Neutrophil (primary cell): ENCODE results near the gene PGM1.

Experiments used
- H3K27ac ChIP-seq: fragments of 200-600 bp; sonication (generic); 2 replicates; pipeline ENCODE4 v1.5.1; 2016; ENCODE audit warnings: mild to moderate bottlenecking, moderate library complexity
- H3K27me3 ChIP-seq: fragments of 200-600 bp; sonication (generic); 2 replicates; pipeline ENCODE4 v1.6.0; 2016; ENCODE audit warnings: mild to moderate bottlenecking
- H3K36me3 ChIP-seq: fragments of 200-600 bp; sonication (generic); 2 replicates; pipeline ENCODE4 v1.5.1; 2017
- H3K4me1 ChIP-seq, 2 experiments: fragments of 200-600 bp in 1 of 2; sonication (generic) in 1 of 2; 1 replicate in 1 of 2; 2 replicates in 1 of 2; pipeline versions ENCODE4 v1.5.1 to v1.6.1; 2013 to 2016; ENCODE audit warnings: low read depth in 1 of 2, low read length in 1 of 2, mild to moderate bottlenecking in 1 of 2, moderate library complexity in 1 of 2; ENCODE audit not compliant: control insufficient read depth in 1 of 2, insufficient read depth in 1 of 2
- H3K4me3 ChIP-seq, 2 experiments: fragments of 200-600 bp in 1 of 2; sonication (generic) in 1 of 2; 1 replicate in 1 of 2; 2 replicates in 1 of 2; pipeline ENCODE4 v1.5.1; 2013 to 2016; ENCODE audit warnings: low read depth in 1 of 2, low read length in 1 of 2, mild to moderate bottlenecking in 1 of 2, moderate library complexity in 1 of 2
- H3K9me3 ChIP-seq: fragments of 200-600 bp; sonication (generic); 2 replicates; pipeline ENCODE4 v1.5.1; 2016
- TF ChIP-seq, protein P1 (sequence below): fragments of 200-600 bp; sonication (generic); IDR thresholded peaks from 2 replicates; pipeline ENCODE4 v1.5.1; 2016; ENCODE audit warnings: antibody characterized with exemption

PGM1 gene

DNA sequence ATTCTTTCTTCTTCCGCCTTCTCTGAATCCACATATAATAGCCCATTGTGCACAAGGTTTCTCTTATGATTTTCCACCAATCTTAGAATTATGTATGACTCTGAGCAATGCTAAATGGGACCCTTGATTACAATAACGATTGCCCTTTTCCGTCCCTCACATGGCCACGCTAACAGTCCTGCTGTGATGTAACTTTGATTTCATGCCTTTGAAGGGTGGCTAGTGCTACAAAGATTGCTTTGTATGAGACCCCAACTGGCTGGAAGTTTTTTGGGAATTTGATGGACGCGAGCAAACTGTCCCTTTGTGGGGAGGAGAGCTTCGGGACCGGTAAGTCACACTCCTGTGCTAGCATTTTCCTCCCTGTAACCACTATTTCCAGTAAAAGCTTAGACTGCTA is 45.3 kb downstream of the PGM1 start:
- H3K36me3 ChIP-seq, result peaks cover 54% of the 10 kb centered on the region
- TF ChIP-seq, protein P1, sequence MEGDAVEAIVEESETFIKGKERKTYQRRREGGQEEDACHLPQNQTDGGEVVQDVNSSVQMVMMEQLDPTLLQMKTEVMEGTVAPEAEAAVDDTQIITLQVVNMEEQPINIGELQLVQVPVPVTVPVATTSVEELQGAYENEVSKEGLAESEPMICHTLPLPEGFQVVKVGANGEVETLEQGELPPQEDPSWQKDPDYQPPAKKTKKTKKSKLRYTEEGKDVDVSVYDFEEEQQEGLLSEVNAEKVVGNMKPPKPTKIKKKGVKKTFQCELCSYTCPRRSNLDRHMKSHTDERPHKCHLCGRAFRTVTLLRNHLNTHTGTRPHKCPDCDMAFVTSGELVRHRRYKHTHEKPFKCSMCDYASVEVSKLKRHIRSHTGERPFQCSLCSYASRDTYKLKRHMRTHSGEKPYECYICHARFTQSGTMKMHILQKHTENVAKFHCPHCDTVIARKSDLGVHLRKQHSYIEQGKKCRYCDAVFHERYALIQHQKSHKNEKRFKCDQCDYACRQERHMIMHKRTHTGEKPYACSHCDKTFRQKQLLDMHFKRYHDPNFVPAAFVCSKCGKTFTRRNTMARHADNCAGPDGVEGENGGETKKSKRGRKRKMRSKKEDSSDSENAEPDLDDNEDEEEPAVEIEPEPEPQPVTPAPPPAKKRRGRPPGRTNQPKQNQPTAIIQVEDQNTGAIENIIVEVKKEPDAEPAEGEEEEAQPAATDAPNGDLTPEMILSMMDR, result no peak
- no peak overlapping the region for H3K27ac ChIP-seq
- peaks cover 22 to 26% of the 10 kb centered on the region in 2 experiments for H3K4me1 ChIP-seq
- H3K4me3 ChIP-seq, result no peak overlapping the region
- H3K27me3 ChIP-seq, result no peaks in the 10 kb centered on the region
- no peaks in the 10 kb centered on the region for H3K9me3 ChIP-seq

DNA sequence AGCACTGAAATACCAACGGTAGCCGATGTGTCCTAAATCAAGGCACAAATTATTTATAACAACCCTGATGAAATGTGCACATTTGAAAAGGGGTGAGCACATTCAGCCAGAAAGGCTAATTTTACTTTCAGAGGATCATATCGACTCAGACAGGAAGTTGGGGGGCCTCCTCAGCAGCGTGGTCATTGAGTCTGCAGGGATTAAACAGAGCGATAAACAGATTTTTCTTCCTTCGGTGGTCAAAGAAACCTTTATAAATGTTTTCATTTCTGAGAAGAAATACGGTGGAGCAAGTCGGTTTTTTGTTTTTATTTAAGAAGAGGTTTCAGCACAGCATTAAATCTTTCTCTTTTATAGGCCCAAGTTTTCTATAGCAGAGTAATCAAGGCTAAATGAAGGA is 45.7 kb downstream of the PGM1 start:
- Histone ChIP-seq H3K4me1 (peaks cover 22 to 26% of the 10 kb centered on the region in 2 experiments), H3K27me3 (no peaks in the 10 kb centered on the region), H3K9me3 (no peaks in the 10 kb centered on the region), H3K36me3 (peaks cover 58% of the 10 kb centered on the region), H3K27ac (no peak overlapping the region), H3K4me3 (no peak overlapping the region)
- TF ChIP-seq, protein P1, result no peak

DNA sequence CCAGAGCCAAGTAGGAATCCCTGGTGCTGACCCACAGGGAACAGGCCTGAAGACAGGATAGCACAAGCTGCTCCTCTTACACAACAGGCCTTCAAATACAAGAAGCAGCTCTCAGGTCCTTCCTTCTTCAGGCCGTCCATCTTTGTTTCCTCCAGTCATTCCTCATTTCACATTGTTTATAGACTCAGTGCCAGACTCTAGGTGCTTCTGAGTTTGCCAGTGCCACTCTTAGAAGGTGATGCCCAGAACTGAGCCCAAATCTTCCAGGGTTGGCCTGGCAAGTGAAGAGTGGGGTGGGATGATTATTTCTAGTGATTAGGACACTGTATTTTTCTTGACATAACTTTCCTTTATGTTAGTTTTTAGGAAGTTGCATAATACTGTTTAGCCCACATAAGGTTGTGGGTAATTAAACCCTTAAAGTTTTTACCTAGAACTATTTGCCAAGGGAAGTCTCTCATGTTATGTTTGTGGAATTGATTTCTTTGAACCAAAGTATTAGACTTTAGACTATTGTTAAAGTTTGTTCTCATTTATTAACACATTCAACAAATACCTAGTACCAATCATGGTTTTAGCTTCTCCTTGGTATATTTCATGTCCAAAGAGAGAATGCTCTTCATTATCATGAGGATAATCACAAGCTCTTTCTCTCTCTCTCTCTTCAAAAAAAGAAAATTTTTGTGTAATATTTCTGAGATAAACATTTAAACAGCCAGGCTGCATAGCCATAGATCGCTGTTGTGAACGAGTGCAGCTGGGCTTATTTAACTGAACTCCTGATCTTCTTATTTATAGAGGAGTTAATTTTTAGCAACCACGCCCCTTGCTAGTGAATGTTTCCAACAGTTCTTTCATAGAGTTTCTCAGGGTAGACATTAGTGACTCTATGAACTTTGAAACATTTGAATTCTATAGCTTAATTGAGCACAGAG is 47.7 kb downstream of the PGM1 start:
- TF ChIP-seq, protein P1, result no peak
- peak overlapping the region; percentile 90 for H3K27ac ChIP-seq
- no peaks in the 10 kb centered on the region for H3K9me3 ChIP-seq
- no peaks in the 10 kb centered on the region for H3K27me3 ChIP-seq
- H3K4me3 ChIP-seq, result peak overlapping the region in 1 of 2 experiments; percentile 19
- peaks cover 22 to 26% of the 10 kb centered on the region in 2 experiments for H3K4me1 ChIP-seq
- peaks cover 40% of the 10 kb centered on the region for H3K36me3 ChIP-seq

DNA sequence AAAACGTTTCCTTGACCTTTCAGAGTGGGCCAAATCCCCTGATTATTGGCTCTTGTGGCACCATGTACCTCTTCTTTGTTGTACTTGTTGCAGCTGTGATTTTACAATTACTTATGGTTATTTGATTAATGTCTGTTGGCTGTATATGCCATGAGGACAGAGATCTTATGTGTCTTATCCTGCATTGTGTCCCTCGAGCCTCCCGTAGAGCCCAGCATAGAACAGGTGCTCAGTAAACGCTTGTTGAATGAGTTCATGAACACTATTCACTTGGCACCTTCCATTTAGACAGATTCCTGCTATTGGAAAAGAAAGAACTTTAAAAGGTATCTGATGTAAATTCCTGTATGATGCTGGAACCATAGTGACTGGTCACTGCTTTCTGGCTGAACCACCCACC is 48.4 kb downstream of the PGM1 start:
- TF ChIP-seq, protein P1, result no peak
- H3K27ac ChIP-seq, result peak overlapping the region; percentile 90
- H3K4me3 ChIP-seq, result no peak overlapping the region
- peaks cover 33% of the 10 kb centered on the region for H3K36me3 ChIP-seq
- H3K9me3 ChIP-seq, result no peaks in the 10 kb centered on the region
- no peaks in the 10 kb centered on the region for H3K27me3 ChIP-seq
- peaks cover 22 to 26% of the 10 kb centered on the region in 2 experiments for H3K4me1 ChIP-seq

DNA sequence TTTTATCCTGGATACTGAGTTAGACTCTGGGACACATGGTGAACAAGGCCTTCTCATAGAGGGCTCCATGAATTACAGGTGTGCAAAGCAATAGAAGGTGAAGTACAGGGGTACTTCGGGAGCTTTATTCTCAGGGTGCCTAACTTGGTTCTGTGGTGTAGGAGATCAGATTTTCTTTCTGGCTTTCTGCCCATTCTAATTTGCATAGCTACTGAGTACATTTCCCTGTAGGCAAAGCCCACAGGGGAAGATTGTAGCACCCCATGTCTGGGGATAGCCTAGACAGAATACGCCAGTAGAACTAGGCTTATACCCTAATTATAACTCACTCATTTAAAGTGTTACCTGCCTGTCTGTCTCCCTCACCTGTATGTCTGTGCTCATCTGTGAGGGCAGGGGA is 49.7 kb downstream of the PGM1 start:
- TF ChIP-seq, protein P1, result no peak

More for the DNA sequence above, 49.7 kb downstream of the PGM1 start:
- H3K27ac ChIP-seq, result no peak overlapping the region
- H3K4me3 ChIP-seq, result no peak overlapping the region
- peaks cover 22 to 26% of the 10 kb centered on the region in 2 experiments for H3K4me1 ChIP-seq
- H3K36me3 ChIP-seq, result peaks cover 23% of the 10 kb centered on the region
- H3K27me3 ChIP-seq, result no peaks in the 10 kb centered on the region
- H3K9me3 ChIP-seq, result no peaks in the 10 kb centered on the region
